ENCODE measurements around the gene LINC00305.

Gene LINC00305

DNA sequence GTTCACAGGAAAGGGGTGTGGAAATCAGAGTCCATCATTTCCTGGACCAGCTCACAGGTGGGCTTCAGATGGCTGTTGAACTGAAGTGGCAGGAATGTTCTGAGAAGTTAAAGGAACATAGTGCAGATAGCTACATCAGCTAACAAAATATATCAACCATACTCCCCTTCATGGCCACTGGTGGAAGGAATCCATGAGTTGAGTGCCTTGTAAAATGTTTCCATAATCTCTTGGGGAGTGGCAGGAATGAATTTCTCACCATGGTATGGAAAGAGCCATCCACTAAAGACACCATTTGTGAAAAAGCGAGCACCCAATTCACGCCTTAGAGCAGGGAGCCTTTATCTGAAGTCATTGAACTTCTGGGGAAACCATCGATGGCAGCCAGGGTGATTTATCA is at the start of gene LINC00305:
Gene LINC00305, minus strand, starts transcription at position 101 of the 400 bp plus-strand sequence.
- no peak for DNase-seq (ENCODE audit: low read depth)

DNA sequence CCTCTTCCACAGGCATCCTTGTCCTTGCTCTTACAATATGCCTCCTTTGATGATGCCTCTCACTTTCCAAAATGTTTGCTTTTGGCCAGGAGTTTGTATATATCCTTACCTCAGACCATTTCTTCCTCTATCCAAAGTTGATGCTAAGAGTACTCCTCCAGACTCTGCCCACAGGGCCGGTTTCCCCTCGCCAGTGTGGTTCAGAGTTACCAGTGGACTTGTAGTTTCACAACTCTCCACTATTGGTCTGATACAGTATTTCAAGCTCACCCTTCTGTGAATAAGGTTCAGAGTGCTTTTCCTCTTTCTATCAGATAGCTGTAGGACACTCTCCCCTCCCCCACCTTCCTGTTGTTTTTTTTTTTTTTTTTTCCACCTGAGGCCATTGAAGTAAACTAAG is 42.2 kb upstream of the LINC00305 start:
- DNase-seq (ENCODE audit: low read depth): no peak

DNA sequence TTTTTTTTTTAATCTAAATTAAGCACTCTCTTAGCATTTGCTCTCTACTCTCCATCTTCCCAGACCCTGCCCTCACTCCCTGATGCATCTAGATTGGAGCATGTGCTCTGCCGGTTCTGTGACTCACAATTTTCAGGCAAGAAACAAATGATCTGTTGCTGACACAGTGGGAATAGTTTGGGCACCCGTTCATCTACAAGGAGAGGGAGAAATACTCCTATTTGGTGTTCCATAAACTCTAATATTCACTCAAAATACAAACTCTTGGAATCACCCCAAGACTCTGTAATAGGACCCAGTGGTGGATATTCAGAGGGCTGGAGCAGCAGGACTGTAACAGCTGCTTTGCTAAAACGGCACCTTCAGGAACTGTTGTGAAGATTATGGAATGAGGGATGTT is 37.1 kb upstream of the LINC00305 start:
- no peak for DNase-seq (ENCODE audit: low read depth)

DNA sequence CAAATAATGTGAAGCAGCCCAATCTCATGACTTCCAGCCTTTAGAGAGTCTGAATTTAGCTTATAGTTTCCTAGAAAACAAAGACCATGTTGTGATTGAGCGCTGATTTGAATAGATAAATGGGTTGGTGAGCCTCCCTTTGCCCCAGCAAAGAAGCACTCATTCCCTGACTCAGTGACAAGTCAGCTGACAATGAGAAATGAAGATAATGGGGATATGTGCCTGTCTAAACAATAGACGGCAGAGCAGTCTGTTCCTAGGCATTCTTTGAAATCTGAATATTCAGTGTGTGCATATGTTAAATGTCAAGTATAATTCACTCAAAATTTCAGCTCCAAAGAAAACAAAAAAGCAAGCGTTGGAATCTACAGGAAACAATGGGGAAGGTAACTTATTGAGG is 34.8 kb upstream of the LINC00305 start:
- DNase-seq (ENCODE audit: low read depth): no peak

DNA sequence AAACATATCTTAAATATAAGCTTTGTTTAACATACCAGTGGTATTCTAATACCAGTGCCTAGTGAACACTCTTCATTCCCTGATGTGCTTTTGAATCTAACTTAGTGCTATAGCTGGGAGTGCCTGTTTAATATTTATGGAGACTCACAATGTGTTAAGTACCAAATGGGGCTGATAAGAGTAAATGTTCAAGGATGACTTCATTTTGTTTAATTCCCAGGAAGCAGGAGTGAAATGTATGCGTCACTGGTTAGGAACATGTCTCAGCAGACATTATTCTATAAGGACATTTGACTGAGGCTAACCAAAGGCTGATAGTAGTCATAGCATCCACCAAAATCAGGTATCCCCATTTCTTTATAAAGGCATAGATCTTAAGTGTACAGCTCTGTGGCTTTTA is 31.7 kb upstream of the LINC00305 start:
- DNase-seq (ENCODE audit: low read depth): no peak

DNA sequence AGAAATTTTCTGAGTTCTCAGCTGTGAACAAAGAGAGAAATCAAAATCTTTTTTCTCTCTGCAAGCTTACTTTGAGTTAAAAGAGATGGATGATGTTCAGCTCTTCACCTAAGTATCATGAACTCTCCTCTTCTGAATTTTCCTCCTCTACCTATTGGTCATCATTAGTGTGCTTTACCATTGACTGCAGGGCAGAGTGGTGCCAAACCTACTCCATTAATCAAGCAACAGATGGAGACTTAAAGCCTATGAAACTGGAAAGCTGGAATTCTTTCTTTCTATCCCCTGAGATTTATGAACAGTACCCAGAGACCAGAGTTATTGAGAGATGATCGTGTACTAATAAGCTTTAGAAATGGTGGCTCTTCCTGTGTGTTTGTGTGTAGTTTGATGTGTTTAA is 31.3 kb upstream of the LINC00305 start:
- no peak for DNase-seq (ENCODE audit: low read depth)

DNA sequence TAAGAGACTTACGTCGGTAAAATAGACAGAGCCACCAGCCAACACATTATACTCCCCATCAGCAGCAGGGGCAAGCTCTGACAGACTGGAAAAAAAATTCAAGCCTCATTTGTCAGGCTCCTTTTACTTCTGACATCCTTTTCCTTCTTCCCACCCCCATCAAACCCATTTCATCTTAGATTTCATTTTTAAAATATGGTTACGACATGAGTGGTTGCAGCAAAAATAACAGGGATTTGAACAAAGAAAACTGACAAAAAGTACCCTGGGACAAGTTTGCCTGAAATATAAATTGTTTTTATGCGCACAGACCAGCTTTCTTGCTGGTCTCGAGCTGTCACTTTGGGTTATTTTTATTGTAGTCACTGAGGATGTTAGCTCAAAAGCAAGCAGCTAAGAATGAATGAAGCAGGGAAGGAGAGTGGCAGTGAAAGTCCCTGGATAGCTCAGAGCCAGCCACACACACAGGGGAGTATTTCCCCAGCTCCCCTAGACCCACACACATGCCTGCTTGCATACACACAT is 30.7 kb upstream of the LINC00305 start:
- no peak for DNase-seq (ENCODE audit: low read depth)

DNA sequence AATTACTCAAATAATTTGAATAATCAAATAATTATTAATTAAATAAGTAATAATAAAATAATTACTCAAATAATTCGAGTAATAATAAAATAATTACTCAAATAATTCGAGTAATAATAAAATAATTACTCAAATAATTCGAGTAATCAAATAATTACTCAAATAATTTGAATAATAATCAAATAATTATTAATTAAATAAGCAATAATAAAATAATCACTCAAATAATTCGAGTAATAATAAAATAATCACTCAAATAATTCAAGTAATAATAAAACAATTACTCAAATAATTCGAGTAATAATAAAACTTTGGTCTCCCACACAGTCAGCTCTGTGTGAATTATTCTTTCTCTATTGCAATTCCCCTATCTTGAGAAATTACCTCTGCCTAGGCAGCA is 30.0 kb upstream of the LINC00305 start:
- DNase-seq (ENCODE audit: low read depth): no peak

DNA sequence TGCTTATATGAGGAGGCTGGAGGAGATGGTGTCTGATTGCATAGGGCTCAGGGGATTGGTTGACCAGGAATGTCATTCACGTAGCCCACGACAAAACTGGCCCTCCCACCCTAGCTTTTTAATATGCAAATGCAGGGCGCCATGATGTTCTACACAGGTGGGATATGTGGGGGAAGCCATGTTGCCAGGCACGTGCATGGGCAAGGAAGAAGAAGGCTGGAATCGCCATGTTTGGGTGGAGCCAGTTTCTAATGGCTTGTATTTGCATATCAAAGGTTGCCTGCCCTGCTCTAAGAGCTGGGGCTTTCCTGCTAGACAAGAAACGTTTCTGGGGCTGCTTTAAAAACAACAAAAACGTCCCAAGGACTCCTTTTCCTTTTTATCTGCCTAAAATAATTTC is 26.5 kb upstream of the LINC00305 start:
- no peak for DNase-seq (ENCODE audit: low read depth)

DNA sequence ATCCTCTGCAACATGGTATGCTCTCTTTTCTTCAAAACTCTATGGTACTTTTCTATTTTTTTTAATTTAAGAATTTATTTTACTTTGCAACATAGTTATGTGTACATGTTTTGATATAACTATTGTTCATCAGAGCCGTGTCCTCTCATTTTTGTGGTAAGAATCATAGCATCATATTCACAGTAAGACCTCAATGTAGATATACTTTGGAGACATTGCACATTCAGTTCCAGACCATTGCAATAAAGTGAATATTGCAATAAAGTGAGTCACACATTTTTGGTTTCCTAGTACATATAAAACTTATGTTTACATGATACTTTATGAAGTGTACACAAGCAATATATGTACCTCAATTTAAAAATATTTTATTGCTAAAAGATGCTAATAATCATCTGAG is 22.7 kb upstream of the LINC00305 start:
- no peak for DNase-seq (ENCODE audit: low read depth)

DNA sequence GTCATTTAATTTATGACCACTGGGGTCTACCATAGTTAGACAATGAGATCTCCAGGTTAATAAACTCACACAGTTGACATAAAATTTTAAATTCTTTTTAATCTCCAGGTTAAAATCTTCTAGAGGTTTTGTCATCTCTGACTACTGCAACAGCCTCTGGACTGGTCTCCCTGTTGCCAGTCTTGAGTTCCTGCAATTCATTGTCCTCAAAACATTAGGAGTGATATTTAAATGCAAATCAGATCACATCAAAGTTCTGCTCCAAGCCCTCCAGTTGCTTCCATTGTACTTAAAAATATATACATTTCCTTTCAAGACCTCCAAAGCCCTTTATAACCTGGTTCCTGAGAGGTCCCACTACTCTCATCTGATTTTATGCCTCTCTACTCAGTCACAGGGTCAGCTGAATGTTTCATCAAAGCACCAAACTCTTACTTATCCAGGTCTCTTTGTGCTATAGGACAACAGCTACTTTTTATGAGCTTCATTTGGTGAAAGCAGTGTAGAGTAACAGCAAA is 18.6 kb upstream of the LINC00305 start:
- no peak for DNase-seq (ENCODE audit: low read depth)

DNA sequence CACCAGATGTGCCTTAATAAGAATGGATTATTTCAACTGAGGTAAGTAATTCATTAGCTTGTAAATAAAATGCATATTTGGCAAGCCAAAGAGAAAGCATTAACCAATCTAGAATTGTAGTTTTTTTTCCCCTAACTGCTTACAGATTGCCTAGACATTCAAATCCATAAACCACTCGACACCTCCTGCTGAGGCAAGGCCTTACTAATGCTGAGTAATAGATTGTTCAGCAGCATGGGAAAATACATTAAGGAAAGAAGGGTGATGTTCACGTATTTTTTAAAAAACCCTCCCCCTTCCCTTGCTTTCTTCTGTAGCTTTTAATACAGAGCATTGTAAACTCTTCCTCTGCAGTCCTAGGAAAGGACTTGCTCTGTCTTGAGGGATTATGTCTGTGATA is 17.0 kb upstream of the LINC00305 start:
- no peak for DNase-seq (ENCODE audit: low read depth)

DNA sequence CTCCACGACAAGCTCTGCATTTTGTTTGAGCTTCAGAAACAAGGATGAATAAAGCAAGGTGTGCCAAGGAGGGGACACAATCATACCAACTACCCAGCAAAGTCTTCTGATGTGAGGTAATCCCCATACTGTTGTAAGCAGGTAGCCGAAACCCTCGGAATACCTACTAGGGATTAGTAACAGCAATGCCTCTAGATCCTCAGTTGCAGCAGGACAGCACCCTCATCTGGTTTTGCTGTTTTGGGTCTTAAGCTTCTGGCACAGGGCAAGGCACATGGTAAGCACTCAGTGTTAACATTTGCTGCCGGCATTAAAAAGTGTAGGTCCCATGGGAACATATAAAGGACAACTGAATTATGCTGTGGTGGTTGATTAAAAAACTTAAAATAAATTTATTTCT is 16.0 kb upstream of the LINC00305 start:
- no peak for DNase-seq (ENCODE audit: low read depth)

DNA sequence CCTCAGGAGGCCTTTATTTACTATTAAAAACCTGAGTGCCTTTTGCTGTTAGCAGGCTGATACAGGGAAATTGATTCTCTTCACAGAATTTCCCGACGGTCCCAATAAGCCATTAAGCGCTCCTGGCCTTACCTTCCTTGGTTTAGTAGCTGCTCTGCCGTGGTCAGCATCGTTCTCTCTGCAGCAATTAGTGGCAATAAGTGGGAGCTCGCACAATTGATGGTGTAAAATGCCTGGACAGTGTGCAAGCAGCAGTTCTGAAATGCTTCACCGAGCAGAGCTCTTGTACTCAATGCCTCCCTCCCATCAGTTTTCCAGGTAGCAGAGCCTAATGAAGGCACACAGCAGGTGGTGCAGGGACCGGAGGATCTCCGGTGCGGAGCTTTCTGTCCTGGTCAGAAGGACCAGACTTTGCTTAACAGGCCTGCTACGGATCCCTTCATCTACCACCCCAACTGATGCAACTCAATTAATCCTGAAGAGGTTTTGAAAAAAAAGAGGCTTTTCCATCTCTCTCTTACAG is 1.1 kb upstream of the LINC00305 start:
- DNase-seq (ENCODE audit: low read depth): no peak

DNA sequence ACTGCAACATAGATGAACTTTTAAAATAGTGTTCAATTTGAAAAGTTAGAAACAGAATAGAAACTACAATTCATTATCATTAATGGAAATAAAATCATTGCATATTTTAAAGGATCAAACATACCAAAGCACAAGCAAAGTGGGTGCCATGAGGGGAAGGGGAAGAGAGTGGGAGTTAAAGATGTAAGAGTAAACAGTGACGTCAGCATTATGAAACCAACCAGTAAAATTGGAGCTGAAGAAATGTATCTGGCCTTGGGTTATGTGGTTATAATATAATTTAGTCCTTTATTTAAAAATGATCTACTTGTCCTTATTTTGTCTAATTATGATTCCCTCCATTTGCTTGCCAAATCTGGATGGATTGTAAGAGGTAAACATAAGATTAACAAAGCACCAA is 6.0 kb downstream of the LINC00305 start:
- DNase-seq (ENCODE audit: low read depth): no peak

DNA sequence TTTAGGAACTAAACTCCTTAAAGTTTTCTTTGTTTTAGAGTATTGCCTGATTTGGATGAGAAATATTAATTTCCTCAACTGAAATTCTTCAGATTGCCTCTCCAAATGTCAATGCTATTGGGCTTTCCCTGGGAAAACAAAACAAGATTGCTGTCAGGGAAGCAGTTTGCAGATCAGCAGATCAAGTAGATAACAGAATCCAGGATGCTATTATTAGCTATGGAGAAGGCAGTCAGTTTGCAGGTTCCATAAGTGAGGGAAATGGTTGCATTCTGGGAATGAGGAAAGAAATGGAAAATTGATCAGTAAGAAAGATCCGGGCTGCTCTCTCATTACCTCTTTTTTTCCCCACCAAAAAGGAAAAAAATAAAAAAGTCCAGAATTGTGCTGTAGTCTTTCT is 11.0 kb downstream of the LINC00305 start:
- no peak for DNase-seq (ENCODE audit: low read depth)

DNA sequence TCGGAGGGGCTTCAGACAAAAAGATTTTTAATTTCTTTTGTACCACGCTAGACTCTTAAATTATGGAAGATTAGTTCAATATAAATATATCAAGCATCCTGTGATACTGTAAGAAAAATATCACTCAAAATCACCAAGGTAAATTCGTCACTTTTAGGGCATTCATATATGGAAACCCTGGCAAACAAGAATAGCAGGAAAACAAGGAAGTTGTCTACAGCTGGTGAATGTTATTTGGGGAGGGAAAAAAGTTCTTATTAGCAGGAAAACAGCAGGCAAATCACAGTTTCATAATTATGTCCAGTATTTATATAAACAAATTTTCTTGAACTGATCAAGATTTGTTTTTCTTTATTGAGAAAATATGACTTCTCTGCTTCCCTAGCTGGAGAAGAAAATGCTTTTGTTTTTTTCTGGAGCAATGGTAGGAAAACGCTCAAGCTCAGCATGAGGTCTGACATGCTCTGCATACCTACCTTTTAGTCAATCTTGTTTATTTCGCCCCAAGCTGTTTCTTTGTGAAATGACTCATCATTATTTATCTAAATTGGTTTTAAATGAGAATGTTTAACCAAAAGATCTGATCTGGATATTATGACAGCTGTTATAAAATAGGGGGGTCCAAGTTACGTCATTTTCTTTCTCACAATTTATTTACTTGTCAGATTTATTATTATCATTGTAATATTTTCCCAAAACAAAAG is 14.7 kb downstream of the LINC00305 start:
- no peak for DNase-seq (ENCODE audit: low read depth)

DNA sequence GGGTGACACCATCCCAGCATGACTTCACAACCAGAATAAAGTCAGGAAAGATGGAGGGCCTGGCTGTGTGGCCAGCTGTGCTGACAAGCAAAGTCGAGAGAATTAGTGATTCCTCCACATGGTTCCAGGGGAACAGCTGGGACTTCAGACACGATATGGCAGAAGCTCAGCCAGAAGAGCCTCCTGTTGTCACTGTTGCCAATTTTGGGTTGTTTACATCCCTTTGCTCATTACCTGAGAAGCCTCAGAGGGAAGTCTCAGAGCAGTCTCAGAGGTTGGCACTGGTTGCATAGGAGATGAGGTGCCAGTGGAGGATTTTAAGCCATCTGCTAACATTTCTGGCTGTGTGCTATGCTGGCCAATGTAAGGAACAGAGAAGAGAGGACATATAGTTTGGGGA is 16.0 kb downstream of the LINC00305 start:
- no peak for DNase-seq (ENCODE audit: low read depth)

DNA sequence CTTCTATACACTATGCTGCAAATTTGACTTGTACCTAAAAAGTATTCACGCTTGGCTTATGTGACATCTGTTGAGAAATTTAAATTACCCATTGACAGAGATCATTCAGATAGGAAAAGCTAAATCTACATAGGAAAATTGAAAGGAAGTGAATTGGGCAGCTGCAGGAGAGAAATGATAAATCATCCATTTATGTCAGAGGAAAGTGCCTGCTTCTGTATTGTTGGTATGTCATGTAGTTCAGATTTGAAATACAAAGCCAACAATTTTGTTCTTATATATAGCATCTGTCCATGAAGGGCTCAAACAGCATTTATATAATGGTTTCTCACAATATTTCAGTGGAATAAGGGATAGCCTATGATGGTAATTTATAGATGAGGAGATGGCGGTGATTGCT is 17.6 kb downstream of the LINC00305 start:
- no peak for DNase-seq (ENCODE audit: low read depth)

DNA sequence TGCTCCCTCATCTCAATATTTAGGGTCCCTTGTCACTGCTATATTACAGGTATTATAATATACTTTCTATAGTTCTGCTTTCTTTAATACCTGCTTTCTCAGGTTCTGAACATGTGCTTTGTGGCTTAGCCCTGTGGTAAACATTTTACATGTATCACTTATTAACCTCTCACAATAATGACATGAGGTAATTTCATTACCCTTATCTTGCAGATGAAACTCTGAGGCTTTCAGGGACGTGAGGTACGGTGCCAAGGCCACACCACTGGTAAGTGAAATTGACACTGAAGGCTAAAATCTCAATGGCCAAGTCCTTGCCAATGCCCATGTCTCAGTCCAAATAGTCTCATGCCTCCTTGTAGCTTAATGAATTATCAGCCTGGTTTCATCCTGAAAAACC is 21.7 kb downstream of the LINC00305 start:
- no peak for DNase-seq (ENCODE audit: low read depth)

DNA sequence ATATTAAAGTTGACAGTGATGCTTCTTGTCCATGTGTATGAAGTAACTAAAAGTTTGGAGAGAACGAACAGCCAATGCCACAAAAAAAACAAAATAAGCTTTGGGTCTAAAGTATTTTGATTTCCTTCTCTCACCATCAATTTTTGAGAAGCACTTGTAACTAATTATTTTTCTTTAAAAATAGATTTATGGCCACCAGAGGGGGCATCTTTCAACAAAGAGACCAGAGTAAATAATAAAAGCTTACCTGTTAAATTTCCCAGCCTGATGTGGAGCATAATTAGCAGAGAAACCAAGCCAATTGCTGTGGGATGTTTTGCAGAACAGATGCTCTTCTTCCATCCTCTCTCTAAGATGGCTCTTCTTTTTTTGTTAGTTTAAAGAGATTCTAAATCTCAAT is 29.0 kb downstream of the LINC00305 start:
- DNase-seq (ENCODE audit: low read depth): no peak

DNA sequence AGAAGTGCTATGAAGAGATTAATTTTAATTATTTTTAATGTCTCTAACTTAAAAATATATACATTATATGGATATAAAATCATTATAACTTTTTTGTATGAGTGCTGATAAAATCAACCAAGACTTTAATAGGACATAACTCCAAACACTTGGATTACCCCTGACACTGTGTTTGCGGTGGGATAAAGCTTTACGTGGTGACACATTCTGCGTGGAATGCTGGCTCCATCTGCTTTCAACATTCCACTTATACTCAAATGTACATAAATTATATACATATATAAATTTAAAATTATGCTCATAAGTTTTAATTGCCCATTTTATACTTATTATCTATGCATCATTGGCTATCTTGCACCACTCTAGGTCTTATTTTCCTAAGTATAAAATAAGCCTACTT is 30.5 kb downstream of the LINC00305 start:
- no peak for DNase-seq (ENCODE audit: low read depth)

DNA sequence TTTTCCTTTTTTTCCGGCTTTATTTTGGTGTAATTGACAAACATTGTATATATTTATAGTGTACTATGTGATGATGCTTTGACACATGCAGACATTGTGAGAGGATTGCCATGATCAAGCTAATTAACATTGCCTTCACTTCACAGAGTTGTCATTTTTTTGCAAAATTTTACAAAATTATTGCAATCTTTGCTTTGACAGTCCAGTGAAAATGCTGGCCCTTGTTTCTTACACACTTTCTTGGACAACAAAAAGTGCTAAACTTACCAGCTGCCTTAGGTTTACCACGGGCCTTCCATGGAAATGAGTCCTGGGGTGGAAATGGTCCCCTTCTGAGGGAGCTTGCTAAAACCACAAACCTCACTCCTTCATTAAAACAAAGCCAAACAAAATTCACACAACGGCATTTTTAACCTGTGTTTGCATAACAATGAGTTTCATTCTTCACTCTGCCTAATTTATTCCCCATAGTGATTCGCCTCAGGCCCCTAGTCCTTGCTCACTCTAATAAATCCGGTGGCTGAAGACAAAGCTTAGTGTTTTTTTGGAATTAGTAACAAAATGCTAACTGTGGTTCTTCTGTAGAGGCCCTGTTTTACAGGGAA is 32.2 kb downstream of the LINC00305 start:
- DNase-seq (ENCODE audit: low read depth): no peak

DNA sequence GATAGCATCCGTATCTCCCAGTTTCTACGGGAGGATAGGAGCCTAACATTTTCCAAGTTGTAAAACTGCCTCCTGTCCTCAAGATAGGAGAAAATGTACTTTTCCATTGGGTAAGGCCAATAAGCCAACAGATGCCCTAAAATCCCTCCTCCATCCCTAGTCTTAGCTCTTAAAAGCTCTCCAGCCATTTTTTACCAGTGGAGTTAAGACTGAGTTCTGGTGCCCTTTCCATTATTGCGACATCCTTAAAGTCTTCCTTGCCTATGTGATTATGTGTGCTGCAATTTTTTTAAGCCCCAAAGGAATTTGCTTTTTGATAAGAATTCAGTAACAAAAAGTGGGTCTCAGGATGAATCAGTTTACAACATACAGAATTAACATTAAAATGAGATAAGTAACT is 33.0 kb downstream of the LINC00305 start:
- DNase-seq (ENCODE audit: low read depth): no peak
